ENCODE data around the gene ANO4.

DNA sequence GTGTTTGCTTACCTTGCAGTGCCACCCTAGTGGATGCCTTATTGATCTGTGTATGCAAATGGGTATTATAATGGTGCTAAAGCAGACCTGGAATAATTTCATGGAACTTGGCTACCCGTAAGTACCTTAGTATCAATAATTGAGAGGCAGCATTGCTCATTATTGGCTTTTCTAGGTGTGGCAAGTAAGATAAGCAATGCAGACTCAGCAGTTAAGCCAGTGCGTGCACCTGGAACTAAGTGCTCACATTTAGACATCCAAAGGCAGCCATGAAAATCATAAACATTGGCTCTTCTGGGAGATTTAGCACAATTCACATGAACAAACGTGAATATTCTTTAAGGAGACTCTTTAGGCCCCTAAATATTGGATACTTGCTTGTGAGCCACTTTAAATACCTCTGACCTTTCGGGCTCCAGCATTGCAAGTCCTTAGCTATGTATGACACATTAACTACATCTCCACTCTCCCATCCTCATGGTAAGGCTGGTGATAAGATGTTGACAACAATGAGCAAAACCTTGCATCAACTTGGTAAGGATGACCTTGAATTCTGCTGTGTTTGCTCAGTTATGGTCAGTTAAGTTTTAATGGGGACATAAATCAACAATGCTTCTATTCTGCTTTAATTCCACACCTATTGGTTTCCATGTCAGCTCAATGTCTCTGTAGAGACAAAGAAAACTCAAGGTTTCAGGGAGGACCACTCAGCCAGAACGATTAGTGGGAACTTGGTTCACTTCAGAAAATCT is 303.4 kb downstream of the ANO4 start:
- TF ChIP-seq, protein P1, sequence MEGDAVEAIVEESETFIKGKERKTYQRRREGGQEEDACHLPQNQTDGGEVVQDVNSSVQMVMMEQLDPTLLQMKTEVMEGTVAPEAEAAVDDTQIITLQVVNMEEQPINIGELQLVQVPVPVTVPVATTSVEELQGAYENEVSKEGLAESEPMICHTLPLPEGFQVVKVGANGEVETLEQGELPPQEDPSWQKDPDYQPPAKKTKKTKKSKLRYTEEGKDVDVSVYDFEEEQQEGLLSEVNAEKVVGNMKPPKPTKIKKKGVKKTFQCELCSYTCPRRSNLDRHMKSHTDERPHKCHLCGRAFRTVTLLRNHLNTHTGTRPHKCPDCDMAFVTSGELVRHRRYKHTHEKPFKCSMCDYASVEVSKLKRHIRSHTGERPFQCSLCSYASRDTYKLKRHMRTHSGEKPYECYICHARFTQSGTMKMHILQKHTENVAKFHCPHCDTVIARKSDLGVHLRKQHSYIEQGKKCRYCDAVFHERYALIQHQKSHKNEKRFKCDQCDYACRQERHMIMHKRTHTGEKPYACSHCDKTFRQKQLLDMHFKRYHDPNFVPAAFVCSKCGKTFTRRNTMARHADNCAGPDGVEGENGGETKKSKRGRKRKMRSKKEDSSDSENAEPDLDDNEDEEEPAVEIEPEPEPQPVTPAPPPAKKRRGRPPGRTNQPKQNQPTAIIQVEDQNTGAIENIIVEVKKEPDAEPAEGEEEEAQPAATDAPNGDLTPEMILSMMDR (IDR thresholded peaks at IDR 0.05): no peak
- TF ChIP-seq POLR2A (IDR thresholded peaks at IDR 0.05): no peak
